Gastrocnemius medialis (tissue), 4 donors: ENCODE data around the gene CNGB1. TPM values are rescaled to one million over a fixed set of nuclear protein-coding genes. Genes with fewer than 3 reads are reported as not detected.

Experiments used
- ATAC-seq, 2 donors: fragments of 150-250 bp; one replicate each; pipeline ENCODE4 v1.9.1; 2016
- DNase-seq, 2 donors: peaks; one replicate each; pipeline ENCODE4 v3.0.0-alpha.2; 2019
- H3K27ac ChIP-seq, 4 donors: fragments of 200-600 bp; sonication (generic); 1 replicate in 1 of 4; 2 replicates in 3 of 4; pipeline ENCODE4 v1.5.1; 2016 to 2018; ENCODE audit warnings: mild to moderate bottlenecking in 2 of 4, moderate library complexity in 1 of 4
- H3K27me3 ChIP-seq, 3 donors: fragments of 200-600 bp; sonication (generic) in 2 of 3; 1 replicate in 1 of 3; 2 replicates in 2 of 3; pipeline versions ENCODE4 v1.5.1 to v1.6.0; 2016 to 2019; ENCODE audit warnings: mild to moderate bottlenecking in 1 of 3, moderate library complexity in 1 of 3
- H3K36me3 ChIP-seq, 2 donors: fragments of 200-600 bp; sonication (generic) in 1 of 2; one replicate each; pipeline ENCODE4 v1.5.1; 2017 to 2018
- H3K4me1 ChIP-seq, 2 donors: fragments of 200-600 bp; sonication (generic) in 1 of 2; one replicate each; pipeline ENCODE4 v1.5.1; 2016 to 2017; ENCODE audit warnings: mild to moderate bottlenecking in 2 of 2
- H3K4me3 ChIP-seq, 4 donors: fragments of 200-600 bp; sonication (generic) in 3 of 4; 1 replicate in 1 of 4; 2 replicates in 3 of 4; pipeline ENCODE4 v1.5.1; 2016 to 2019; ENCODE audit warnings: mild to moderate bottlenecking in 2 of 4
- H3K9me3 ChIP-seq, 3 donors: fragments of 200-600 bp; sonication (generic) in 2 of 3; 1 replicate in 1 of 3; 2 replicates in 2 of 3; pipeline ENCODE4 v1.5.1; 2016 to 2019
- CTCF ChIP-seq, 5 experiments: fragments of 450-650 bp in 3 of 5; fragments of 200-600 bp in 2 of 5; sonication (generic) in 2 of 5; IDR thresholded peaks in 4 of 5; conservative IDR thresholded peaks in 1 of 5; 1 replicate in 4 of 5; 2 replicates in 1 of 5; pipeline ENCODE4 v1.5.1; 2016 to 2019; ENCODE audit warnings: antibody characterized with exemption in 5 of 5, mild to moderate bottlenecking in 3 of 5, moderate library complexity in 3 of 5
- POLR2A ChIP-seq, 2 donors: fragments of 450-650 bp; IDR thresholded peaks; one replicate each; pipeline ENCODE4 v1.6.1; 2017; ENCODE audit warnings: antibody characterized with exemption in 2 of 2, mild to moderate bottlenecking in 2 of 2, moderate library complexity in 2 of 2
- in situ Hi-C, 4 donors: fragments of 200-750 bp; cut with MboI; loops; one replicate each; pipeline versions ENCODE4 v1.15.0 to v1.8.0; 2017; ENCODE audit warnings: low sequenced_read_pairs in 4 of 4
- intact Hi-C: fragments of 100-400 bp; cut with DNase I; formaldehyde crosslinking; loops from one replicate; pipeline ENCODE4 v1.15.1; 2023; ENCODE audit warnings: low total_unique reads
- total RNA-seq, 4 donors: library from RNA; depleted of rRNA; stranded (reverse); fragments of >200 nt; gene quantifications; one replicate each; pipeline versions ENCODE4 v1.1.0 to v1.2.3, GENCODE V29; 2016

CNGB1 gene
- total RNA-seq, 4 donors from 2014 or later = not detected

- Histone ChIP-seq H3K36me3 (no peaks in the 10 kb centered on the region), H3K4me3 (no peak overlapping the region), H3K4me1 (no peaks in the 10 kb centered on the region), H3K27ac (no peak overlapping the region), H3K27me3 (peaks cover 9 to 15% (median 12%) of the 10 kb centered on the region in 3 donors), H3K9me3 (no peaks in the 10 kb centered on the region)
- in situ Hi-C loops (no loop called here), intact Hi-C loops (no loop called here)
- no peak for DNase-seq
- ATAC-seq = no peak
- no peak for TF ChIP-seq POLR2A (IDR thresholded peaks at IDR 0.05)
- TF ChIP-seq CTCF (IDR thresholded peaks at IDR 0.05 in 4 of 5, conservative IDR thresholded peaks at IDR 0.05 in 1 of 5) = no peak
Observed at GRCh38 chr16:57889111-57889510, 81.8 kb downstream of the CNGB1 start.

- Histone ChIP-seq H3K36me3 (no peaks in the 10 kb centered on the region), H3K27me3 (peaks cover 18 to 24% (median 20%) of the 10 kb centered on the region in 3 donors), H3K4me1 (no peaks in the 10 kb centered on the region), H3K9me3 (no peaks in the 10 kb centered on the region), H3K4me3 (no peak overlapping the region), H3K27ac (no peak overlapping the region)
- TF ChIP-seq POLR2A (IDR thresholded peaks at IDR 0.05) (no peak), CTCF (IDR thresholded peaks at IDR 0.05 in 4 of 5, conservative IDR thresholded peaks at IDR 0.05 in 1 of 5) (no peak)
- DNase-seq (no peak), ATAC-seq (no peak)
- in situ Hi-C loops = no loop called here
- intact Hi-C loops = no loop called here
Observed at GRCh38 chr16:57888128-57888527, 82.8 kb downstream of the CNGB1 start.

GRCh38 chr16:57887711-57888110 lies 83.2 kb downstream of the CNGB1 start:
- no peaks in the 10 kb centered on the region for H3K9me3 ChIP-seq
- H3K4me3 ChIP-seq = no peak overlapping the region
- intact Hi-C loops (no loop called here), in situ Hi-C loops (no loop called here)
- peaks cover 22 to 24% (median 24%) of the 10 kb centered on the region in 3 donors for H3K27me3 ChIP-seq
- no peak for TF ChIP-seq CTCF (IDR thresholded peaks at IDR 0.05 in 4 of 5, conservative IDR thresholded peaks at IDR 0.05 in 1 of 5)
- no peak for TF ChIP-seq POLR2A (IDR thresholded peaks at IDR 0.05)
- no peaks in the 10 kb centered on the region for H3K36me3 ChIP-seq
- no peak overlapping the region for H3K27ac ChIP-seq
- DNase-seq (no peak), ATAC-seq (no peak)
- no peaks in the 10 kb centered on the region for H3K4me1 ChIP-seq

GRCh38 chr16:57886427-57886826 lies 84.5 kb downstream of the CNGB1 start:
- Histone ChIP-seq H3K27me3 (peaks cover 24 to 33% (median 27%) of the 10 kb centered on the region in 3 donors), H3K36me3 (no peaks in the 10 kb centered on the region), H3K9me3 (no peaks in the 10 kb centered on the region), H3K27ac (no peak overlapping the region), H3K4me3 (no peak overlapping the region), H3K4me1 (no peaks in the 10 kb centered on the region)
- TF ChIP-seq POLR2A (IDR thresholded peaks at IDR 0.05) (no peak), CTCF (IDR thresholded peaks at IDR 0.05 in 4 of 5, conservative IDR thresholded peaks at IDR 0.05 in 1 of 5) (no peak)
- in situ Hi-C loops (no loop called here), intact Hi-C loops (no loop called here)
- ATAC-seq (no peak), DNase-seq (no peak)

GRCh38 chr16:57884655-57885133 lies 86.2 kb downstream of the CNGB1 start:
- Histone ChIP-seq H3K27me3 (peaks cover 24 to 35% (median 27%) of the 10 kb centered on the region in 3 donors), H3K9me3 (no peaks in the 10 kb centered on the region), H3K4me1 (no peaks in the 10 kb centered on the region), H3K27ac (no peak overlapping the region), H3K4me3 (no peak overlapping the region), H3K36me3 (no peaks in the 10 kb centered on the region)
- in situ Hi-C loops (no loop called here), intact Hi-C loops (no loop called here)
- DNase-seq (no peak), ATAC-seq (no peak)
- no peak for TF ChIP-seq CTCF (IDR thresholded peaks at IDR 0.05 in 4 of 5, conservative IDR thresholded peaks at IDR 0.05 in 1 of 5)
- no peak for TF ChIP-seq POLR2A (IDR thresholded peaks at IDR 0.05)
